NCI-H460 (cell line): ENCODE measurements around the gene PPHLN1. TPM values are rescaled to one million over a fixed set of nuclear protein-coding genes. Genes with fewer than 3 reads are reported as not detected.
"Not testable (repeated sequence)": the region's sequence is repeated elsewhere in the genome, so short reads cannot be mapped to it uniquely, and the experiment has no call there.

Source experiments
- DNase-seq: peaks from one replicate; pipeline ENCODE4 v3.0.0-alpha.2; 2016; ENCODE audit warnings: low read depth; ENCODE audit errors: extremely low read depth
- total RNA-seq: library from RNA; depleted of rRNA; stranded (reverse); fragments of >200 nt; shearing (Covaris generic); gene quantifications from 2 replicates; pipeline ENCODE4 v1.2.3, GENCODE V29; 2014

PPHLN1 gene
- total RNA-seq, 1 experiment from 2014 or later, result 78.2 TPM

GRCh38 chr12:42364692-42365091 is 38.7 kb downstream of the PPHLN1 start:
- DNase-seq, result no peak

- DNase-seq, result no peak
Observed at GRCh38 chr12:42365486-42365885, 39.5 kb downstream of the PPHLN1 start.

- DNase-seq, result no peak
Observed at GRCh38 chr12:42370013-42370412, 44.0 kb downstream of the PPHLN1 start.

- peak; percentile 70 for DNase-seq
Observed at GRCh38 chr12:42372154-42372791, 46.3 kb downstream of the PPHLN1 start.

DNA sequence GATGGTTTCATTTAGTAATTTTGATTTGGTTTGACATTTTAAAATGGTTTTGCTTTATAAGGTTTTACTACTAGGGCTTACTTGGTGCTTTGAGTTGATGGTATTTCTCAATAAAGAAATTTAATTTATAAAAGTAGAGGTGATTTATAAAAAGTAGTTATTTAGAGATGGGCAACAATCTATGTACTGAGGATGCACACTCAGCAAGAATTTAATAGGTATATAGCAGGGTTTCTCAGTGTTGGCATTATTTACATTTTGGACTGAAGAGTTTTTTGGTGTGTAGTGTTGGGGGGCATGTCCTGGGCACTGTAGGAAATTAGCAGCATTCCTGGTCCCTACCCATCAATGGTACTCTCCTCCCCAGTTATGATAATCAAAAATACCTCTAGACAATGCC is 47.7 kb downstream of the PPHLN1 start:
- DNase-seq, result no peak

DNA sequence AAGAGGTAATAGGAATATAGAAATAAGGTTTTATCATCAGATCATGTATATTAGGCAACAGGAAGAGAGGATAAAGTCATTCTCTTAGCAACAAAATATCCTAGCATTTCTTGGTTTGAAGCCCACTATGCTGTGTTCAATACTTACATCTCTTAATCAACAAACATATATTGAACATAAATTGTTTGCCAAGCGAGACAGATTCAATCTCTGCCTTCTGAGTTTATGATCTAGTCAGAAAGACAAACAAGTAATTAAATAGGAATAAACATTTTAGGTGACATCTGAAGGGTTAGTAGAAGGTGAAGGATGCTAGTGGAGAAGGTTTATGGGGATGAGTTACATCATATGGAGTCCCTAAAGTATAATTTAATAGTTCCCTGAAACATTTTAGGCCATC is 54.8 kb downstream of the PPHLN1 start:
- no peak for DNase-seq

- peak; percentile 43 for DNase-seq
Observed at GRCh38 chr12:42382013-42382696, 56.2 kb downstream of the PPHLN1 start.

GRCh38 chr12:42385326-42385841 is 59.4 kb downstream of the PPHLN1 start:
- DNase-seq, result no peak

DNA sequence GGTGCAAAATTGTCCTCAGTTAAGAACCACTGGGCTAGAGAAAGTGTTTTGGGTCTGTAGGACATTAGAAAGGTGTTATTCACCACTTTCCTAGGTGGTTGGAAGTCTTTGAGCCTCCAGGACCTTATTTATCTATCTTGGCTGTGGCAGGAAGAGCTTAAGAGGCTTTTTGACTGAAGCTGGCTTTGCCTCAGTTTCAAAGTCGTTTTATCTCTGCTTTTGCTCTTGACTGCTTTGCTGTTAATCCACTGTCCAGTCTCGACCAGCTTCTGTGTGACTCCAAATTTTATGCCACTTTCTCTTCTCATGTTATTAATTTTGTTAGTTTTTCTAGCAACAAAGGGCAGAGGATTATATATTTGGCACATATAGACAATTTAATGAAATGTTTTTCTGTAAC is 60.3 kb downstream of the PPHLN1 start:
- DNase-seq, result no peak

- not testable (repeated sequence) for DNase-seq
Observed at GRCh38 chr12:42388086-42388485, 62.1 kb downstream of the PPHLN1 start.

- DNase-seq, result no peak
Observed at GRCh38 chr12:42394429-42394828, 68.5 kb downstream of the PPHLN1 start.

DNA sequence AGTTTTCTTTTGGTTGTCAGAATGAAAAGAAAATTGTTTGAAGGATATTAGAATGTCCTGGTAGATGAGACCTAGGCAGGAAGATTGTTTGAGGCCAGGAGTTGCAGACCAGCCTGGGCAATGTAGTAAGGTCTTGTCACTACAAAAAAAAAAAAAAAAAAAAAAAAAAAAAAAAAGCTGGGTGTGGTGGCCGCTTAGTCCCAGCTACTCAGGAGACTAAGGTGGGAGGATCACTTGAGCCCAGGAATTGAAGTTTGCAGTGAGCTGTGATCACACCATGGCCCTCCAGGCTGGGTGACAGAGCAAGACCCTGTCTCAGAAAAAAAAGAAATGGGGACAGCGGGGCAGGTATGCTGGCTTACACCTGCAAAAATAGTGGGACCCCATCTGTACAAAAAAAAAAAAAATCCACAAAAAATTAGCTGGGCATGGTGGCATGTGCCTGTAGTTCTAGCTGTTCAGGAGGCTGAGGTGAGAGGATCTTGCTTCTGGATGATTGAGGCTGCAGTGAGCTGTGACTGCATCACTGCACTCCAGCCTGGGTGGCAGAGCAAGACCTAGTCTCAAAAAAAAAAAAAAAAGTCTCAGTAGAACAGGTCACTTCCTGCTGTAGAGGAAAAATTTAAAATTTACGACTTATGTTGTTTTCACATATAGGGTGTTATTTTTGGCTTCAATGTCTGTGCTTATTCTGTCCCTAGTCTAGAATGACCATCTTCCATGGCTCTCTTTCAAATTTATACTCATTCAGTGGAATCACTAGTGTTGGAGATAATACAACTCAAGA is 70.7 kb downstream of the PPHLN1 start:
- DNase-seq, result no peak

- DNase-seq, result no peak
Observed at GRCh38 chr12:42402821-42403411, 76.9 kb downstream of the PPHLN1 start.

DNA sequence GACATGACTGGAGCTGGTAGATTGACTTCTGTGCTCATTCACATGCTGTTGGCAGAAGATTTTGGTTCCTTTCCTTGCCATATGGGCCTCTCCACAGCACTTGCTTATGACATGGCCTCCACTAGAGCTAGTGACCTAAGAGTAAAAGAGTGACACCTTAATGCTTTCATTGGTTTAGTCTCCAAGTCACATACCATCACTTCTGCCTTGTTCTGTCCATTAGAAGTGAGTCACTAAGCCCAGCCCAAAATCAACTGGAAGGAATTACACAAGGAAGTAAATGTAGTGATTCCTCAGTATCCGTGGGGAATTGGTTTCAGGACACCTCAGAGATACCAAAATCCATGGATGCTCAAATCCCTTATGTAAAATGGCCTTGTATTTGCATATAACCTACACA is 81.3 kb downstream of the PPHLN1 start:
- DNase-seq, result no peak

DNA sequence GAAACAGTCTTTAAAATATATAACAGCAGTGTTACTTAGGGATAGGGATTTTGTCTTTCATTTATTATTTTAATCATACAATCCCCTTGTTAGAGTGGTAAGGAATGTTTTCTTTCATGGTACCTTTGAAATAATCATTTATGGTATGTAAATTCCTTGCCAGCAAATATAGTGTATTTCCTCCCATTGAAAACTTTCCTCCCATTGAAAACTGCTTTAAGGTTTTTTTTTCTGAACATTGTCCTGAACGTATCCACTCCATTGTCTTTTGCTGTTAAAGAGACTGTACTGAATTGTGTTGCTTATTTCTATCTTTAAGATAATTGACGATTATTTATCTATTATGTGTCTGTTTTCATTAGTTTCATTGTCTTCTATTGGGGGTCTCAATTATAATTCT is 83.5 kb downstream of the PPHLN1 start:
- DNase-seq, result no peak

DNA sequence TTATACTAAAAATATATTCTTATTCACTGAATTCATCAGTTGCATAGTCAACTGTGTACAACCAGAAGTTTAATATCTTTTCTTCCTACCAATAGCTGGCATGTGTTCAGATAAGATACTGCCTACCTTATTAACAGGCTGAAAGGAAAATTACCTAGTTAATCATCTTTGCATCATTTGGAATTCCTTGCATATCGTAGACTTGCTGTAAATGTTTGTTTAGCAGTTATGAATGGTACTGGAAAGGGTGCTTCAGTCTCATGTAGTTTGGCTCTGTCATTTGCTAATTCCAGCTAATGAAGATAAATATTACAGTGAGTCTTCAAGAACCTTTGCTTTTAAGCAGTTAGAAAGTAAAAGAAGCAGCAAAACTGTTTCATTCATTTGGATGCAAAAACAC is 84.4 kb downstream of the PPHLN1 start:
- DNase-seq, result no peak

GRCh38 chr12:42420395-42420794 is 94.4 kb downstream of the PPHLN1 start:
- DNase-seq, result peak; percentile 42

GRCh38 chr12:42421844-42422779 is 96.1 kb downstream of the PPHLN1 start:
- DNase-seq, result peak; percentile 66

GRCh38 chr12:42422785-42423184 is 96.8 kb downstream of the PPHLN1 start:
- DNase-seq, result no peak

DNA sequence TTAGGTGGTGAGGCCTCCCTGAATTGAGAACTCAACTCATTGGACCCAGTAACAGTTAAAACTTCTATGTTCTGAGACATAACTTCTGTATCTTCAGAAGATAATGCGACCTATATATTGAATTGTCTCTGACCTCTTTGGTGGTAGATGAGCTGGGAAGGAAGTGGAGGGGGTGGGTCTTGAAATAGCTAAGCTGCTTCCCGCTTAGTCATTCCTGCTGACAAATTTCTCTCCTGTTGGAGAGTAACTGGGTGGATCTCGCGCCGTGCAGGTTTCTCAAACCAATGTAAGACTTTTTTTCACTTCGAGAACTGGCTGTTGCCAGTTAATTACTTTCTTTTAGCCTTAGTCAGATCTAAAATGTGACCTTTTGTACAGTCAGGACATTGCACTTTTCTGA is 100.8 kb downstream of the PPHLN1 start:
- DNase-seq, result peak; percentile 90
